GM10248 (cell line): Measurements from ENCODE around the gene APOL1.
"Not testable (repeated sequence)": the region's sequence is repeated elsewhere in the genome, so short reads cannot be mapped to it uniquely, and the experiment has no call there.

Experiments used
- CTCF ChIA-PET: fragments of 300-600 bp; sonication (Branson Sonifier 250); formaldehyde crosslinking; extraction: SDS; loops from one replicate; lab custom pipeline; 2021; ENCODE audit warnings: antibody characterized with exemption; lab: Yijun Ruan, JAX
- POLR2A ChIA-PET: fragments of 350-650 bp; sonication (Branson Sonifier 250); formaldehyde crosslinking; extraction: SDS; loops from one replicate; lab custom pipeline; 2020; ENCODE audit warnings: antibody characterized with exemption; lab: Yijun Ruan, JAX
- DNase-seq: peaks from one replicate; pipeline ENCODE4 v3.0.0; 2012; ENCODE audit errors: extremely low spot score
- TF ChIP-seq, protein P1 (sequence below): IDR thresholded peaks from 2 replicates; pipeline ENCODE4 v1.5.1; 2012; ENCODE audit warnings: mild to moderate bottlenecking, low read depth; ENCODE audit errors: extremely low read depth, missing control alignments, control extremely low read depth

Gene APOL1

GRCh38 chr22:36253523-36254490, 874 bp downstream of the APOL1 start:
- CTCF ChIA-PET, result interaction anchor here (0.9 to 5.7 kb wide), 5 partner anchors 11 to 33 kb away, joined by 3 to 46 read pairs (median 9); partner anchors contain the start of gene APOL2
- no peak for DNase-seq
- POLR2A ChIA-PET, result interaction anchor here (0.5 to 1.4 kb wide), 3 partner anchors 11 to 60 kb away, joined by 3 to 6 read pairs (median 5); partner anchors contain the start of gene APOL2
- TF ChIP-seq, protein P1, sequence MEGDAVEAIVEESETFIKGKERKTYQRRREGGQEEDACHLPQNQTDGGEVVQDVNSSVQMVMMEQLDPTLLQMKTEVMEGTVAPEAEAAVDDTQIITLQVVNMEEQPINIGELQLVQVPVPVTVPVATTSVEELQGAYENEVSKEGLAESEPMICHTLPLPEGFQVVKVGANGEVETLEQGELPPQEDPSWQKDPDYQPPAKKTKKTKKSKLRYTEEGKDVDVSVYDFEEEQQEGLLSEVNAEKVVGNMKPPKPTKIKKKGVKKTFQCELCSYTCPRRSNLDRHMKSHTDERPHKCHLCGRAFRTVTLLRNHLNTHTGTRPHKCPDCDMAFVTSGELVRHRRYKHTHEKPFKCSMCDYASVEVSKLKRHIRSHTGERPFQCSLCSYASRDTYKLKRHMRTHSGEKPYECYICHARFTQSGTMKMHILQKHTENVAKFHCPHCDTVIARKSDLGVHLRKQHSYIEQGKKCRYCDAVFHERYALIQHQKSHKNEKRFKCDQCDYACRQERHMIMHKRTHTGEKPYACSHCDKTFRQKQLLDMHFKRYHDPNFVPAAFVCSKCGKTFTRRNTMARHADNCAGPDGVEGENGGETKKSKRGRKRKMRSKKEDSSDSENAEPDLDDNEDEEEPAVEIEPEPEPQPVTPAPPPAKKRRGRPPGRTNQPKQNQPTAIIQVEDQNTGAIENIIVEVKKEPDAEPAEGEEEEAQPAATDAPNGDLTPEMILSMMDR, result no peak

- DNase-seq, CTCF ChIA-PET, POLR2A ChIA-PET: not testable (repeated sequence)
Measured at GRCh38 chr22:36255572-36255971, 2.6 kb downstream of the APOL1 start.

DNA sequence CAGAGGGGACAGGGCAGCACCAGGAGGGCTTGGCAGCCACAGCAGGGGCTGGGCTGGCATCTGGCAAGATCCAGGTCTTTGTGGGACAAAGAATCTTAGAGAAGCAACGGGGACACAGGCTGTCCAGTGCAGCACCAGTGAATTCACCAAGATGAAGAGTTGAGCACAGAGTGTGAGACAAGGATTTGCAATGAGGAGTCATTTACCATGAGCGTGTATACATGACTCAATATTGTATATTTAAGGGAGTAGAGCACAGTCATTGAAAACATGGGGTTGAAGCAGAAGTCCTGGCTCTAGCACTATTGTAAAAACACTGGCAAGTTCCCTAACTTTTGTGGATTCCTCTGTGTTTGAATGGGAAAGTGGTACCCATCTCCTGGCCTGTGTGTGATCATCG, 3.5 kb downstream of the APOL1 start:
- ChIA-PET POLR2A (no interaction called here), CTCF (no interaction called here)
- TF ChIP-seq, protein P1, result no peak
- DNase-seq, result no peak

DNA sequence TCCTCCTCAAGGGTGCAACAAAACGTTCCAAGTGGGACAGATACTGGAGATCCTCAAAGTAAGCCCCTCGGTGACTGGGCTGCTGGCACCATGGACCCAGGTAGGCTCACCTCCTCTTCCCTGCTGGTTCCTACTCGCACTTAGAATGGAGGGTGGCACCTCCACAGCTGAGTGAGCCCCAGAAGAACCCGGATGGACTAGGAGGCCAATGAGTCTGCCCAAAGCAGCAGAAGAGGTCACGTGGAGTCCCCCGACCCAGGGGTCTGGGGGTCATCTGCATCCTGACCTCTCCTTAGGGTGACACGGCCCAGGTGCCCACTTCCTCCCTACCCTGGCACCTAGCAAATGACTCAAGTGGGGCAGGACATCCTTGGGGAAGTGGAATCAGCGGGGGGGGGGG, 4.4 kb downstream of the APOL1 start:
- POLR2A ChIA-PET, result interaction anchor here (1.2 kb wide), 1 partner anchor 18 kb away, joined by 3 read pairs; the partner anchor contains the start of gene APOL2
- TF ChIP-seq, protein P1, result no peak
- DNase-seq, result no peak
- CTCF ChIA-PET, result no interaction called here

- TF ChIP-seq, protein P1, result no peak
- DNase-seq, result no peak
- ChIA-PET CTCF (interaction anchor here (1.0 to 2.1 kb wide), 3 partner anchors 12 to 63 kb away, joined by 3 to 8 read pairs (median 3); no protein-coding TSS in a partner anchor), POLR2A (interaction anchor here (1.2 kb wide), 1 partner anchor 19 kb away, joined by 3 read pairs; the partner anchor contains the start of gene APOL2)
Measured at GRCh38 chr22:36257948-36258670, 5.2 kb downstream of the APOL1 start.

DNA sequence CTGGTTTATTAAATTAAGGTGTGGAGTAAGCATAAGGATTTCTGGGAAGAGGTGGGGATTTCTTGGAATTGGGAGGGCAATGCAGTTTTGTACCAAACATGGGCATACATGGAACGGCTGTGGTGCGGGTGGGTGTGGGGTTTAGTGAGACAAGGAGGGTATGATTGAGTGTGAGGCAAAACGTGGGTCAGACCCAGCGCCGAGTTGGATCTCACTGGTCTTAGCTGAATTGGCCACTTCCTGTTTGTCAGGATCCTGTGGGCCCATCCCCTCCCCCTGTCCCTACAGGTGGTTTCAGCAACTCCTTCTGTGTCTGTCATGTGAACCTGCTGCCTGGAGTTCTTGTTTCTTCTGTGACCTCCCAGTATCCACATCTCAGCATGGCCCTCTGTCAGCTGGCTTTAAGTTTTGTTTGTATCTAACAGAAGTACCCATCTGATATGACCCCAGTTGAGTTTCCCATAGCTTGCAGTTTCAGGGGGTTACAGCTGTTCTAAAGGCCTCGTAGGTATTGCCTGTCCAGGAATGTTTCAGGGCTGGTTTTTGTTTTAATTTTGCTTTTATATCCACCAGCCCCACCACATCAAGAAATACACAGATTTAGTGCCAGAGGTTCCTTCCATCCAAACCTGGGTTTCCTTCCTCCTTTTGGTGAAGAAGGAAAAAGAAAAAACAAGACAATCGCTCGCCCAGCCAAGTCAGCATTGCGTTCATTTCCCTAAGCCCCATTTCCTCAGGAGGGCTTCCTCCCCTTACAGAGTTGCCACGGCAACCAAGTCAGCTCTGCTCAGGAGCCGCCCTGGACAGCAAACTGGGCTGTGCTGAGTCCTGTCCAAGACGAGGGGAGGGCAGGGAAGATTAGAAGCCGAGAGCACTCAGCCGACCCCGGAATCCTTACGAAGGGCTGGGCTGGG, 6.0 kb downstream of the APOL1 start:
- TF ChIP-seq, protein P1, result no peak
- peak; percentile 56 for DNase-seq
- ChIA-PET POLR2A (no interaction called here), CTCF (interaction anchor here (1.0 to 2.1 kb wide), 4 partner anchors 11 to 64 kb away, joined by 3 to 8 read pairs (median 3); no protein-coding TSS in a partner anchor)
